K562 (cell line): Measurements from ENCODE around the gene LEMD3. TPM values are rescaled to one million over a fixed set of nuclear protein-coding genes. Genes with fewer than 3 reads are reported as not detected.

Source experiments
- AFF4 ChIP-seq: sonication (generic); formaldehyde crosslinking; IDR thresholded peaks from 2 replicates; pipeline ENCODE4 v1.8.0; 2023; ENCODE audit warnings: mild to moderate bottlenecking, missing genetic modification reagents
- BRD4 ChIP-seq: fragments of 200-600 bp; sonication (generic); IDR thresholded peaks from 2 replicates; pipeline ENCODE4 v1.6.1; 2017; ENCODE audit warnings: inconsistent platforms
- GTF2B ChIP-seq: IDR thresholded peaks from 2 replicates; pipeline ENCODE4 v1.6.1; 2011; ENCODE audit not compliant: insufficient read length; ENCODE audit errors: extremely low read depth
- ZNF318 ChIP-seq, 2 experiments: fragments of 450-650 bp; IDR thresholded peaks; 2 replicates each; pipeline ENCODE4 v1.6.1; 2016; ENCODE audit warnings: mild to moderate bottlenecking in 2 of 2, borderline replicate concordance in 1 of 2, low read depth in 1 of 2, moderate library complexity in 1 of 2
- ZNF699 ChIP-seq: fragments of 250-450 bp; sonication (Bioruptor Pico); IDR thresholded peaks from 2 replicates; pipeline ENCODE4 v1.8.0; 2021; ENCODE audit warnings: mild to moderate bottlenecking, moderate library complexity; ENCODE audit not compliant: insufficient replicate concordance
- polyA plus RNA-seq, 8 experiments: library from polyadenylated mRNA; depleted of rRNA in 4 of 8; stranded (reverse) in 5 of 8; unstranded in 3 of 8; fragments of >200 nt; fragmentation: Nextera tagmentation in 2 of 8; fragmentation: Illumina TruSeq in 1 of 8; extraction: Ambion mirVana in 2 of 8; extraction: Trizol in 1 of 8; gene quantifications; 2 replicates each; pipeline versions ENCODE4 v1.2.1 to v1.2.3, GENCODE V29; 2011 to 2014; ENCODE audit warnings: inconsistent platforms in 1 of 8, missing spikeins in 1 of 8
- total RNA-seq, 7 experiments: library from RNA; depleted of rRNA in 6 of 7; stranded (reverse); fragments of >200 nt in 6 of 7; fragmentation: Illumina TruSeq in 2 of 7; extraction: Trizol in 2 of 7; gene quantifications; 2 replicates each; pipeline versions ENCODE4 v1.2.1 to v1.2.3, GENCODE V29; 2011 to 2021; ENCODE audit warnings: low replicate concordance in 1 of 7

Gene LEMD3
- total and polyA plus RNA-seq, 9 of the 15 experiments (the other 6 are each of a cell fraction or from before 2014, with no cell fraction given): 6.8 to 37.4 (median 17.2) TPM

GRCh38 chr12:65182012-65182739, 12.8 kb downstream of the LEMD3 start (continued):
- no peak for TF ChIP-seq ZNF318 (IDR thresholded peaks at IDR 0.05; ENCODE audit: borderline replicate concordance in 1 of 2, low read depth in 1 of 2)
- TF ChIP-seq GTF2B: no peak
- no peak for TF ChIP-seq AFF4 (CRISPR knock-in tag)
- TF ChIP-seq ZNF699 (CRISPR knock-in tag): no peak
- TF ChIP-seq BRD4: no peak
